Activated CD8-positive, alpha-beta T cell treated with anti-CD3 and anti-CD28 coated beads, Interleukin-2, amount 10 ng/mL, durations not matched to agents 7 days and 5 days (primary cell): ENCODE data around the gene ADCY9. TPM values are rescaled to one million over a fixed set of nuclear protein-coding genes. Genes with fewer than 3 reads are reported as not detected.

Experiments used
- ATAC-seq: fragments of 150-1000 bp; cut with Tn5 transposase; one replicate; pipeline ENCODE4 v1.10.0; 2021; ENCODE audit warnings: moderate library complexity
- CTCF ChIA-PET: fragments of 350-600 bp; sonication (Branson Sonifier 250); formaldehyde crosslinking; loops from one replicate; lab custom pipeline; 2021; ENCODE audit warnings: antibody characterized with exemption; lab: Charles Lee
- POLR2A ChIA-PET: fragments of 350-600 bp; sonication (Branson Sonifier 250); formaldehyde crosslinking; loops from one replicate; lab custom pipeline; 2021; ENCODE audit warnings: antibody characterized with exemption; lab: Charles Lee
- DNase-seq: peaks from one replicate; pipeline ENCODE4 v3.0.0-alpha.2; 2020
- H3K27ac Mint-ChIP-seq: one replicate; pipeline ENCODE4 v1.8.0; 2021; ENCODE audit warnings: mild to moderate bottlenecking, mixed read lengths
- H3K27me3 Mint-ChIP-seq: one replicate; pipeline ENCODE4 v1.8.0; 2021; ENCODE audit warnings: low read depth, mixed read lengths
- H3K36me3 Mint-ChIP-seq: one replicate; pipeline ENCODE4 v1.8.0; 2021; ENCODE audit warnings: low read depth, mixed read lengths
- H3K4me1 Mint-ChIP-seq: one replicate; pipeline ENCODE4 v1.8.0; 2021; ENCODE audit warnings: low read depth, mixed read lengths
- H3K4me3 Mint-ChIP-seq: one replicate; pipeline ENCODE4 v1.8.0; 2021; ENCODE audit warnings: mild to moderate bottlenecking, mixed read lengths
- H3K9me3 Mint-ChIP-seq: one replicate; pipeline ENCODE4 v1.8.0; 2022; ENCODE audit warnings: mixed read lengths; ENCODE audit not compliant: insufficient read depth
- total RNA-seq, 2 experiments: library from RNA; stranded (reverse); gene quantifications; one replicate each; pipeline ENCODE4 v1.2.3, GENCODE V29; 2021

The ADCY9 gene
- total RNA-seq, 2 experiments from 2014 or later = 6.2 to 6.3 TPM

DNA sequence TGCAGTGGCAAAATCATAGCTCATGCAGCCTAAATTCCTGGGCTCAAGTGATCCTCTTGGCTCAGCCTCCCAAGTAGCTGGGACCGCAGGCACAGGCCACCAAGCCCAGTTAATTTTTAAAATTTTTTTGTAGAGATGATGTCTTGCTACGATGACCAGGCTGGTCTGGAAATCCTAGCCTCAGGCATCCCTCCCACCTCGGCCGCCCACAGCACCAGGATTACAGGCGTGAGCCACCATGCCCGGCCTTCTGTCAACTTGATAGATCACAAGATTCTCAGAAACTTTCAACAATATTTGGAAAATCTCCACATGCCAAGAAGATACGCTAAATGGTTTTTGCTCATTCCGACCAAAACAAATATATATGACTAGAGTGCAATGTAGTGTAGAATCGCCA is 111.0 kb downstream of the ADCY9 start:
- no peaks in the 10 kb centered on the region for H3K9me3 Mint-ChIP-seq
- H3K27ac Mint-ChIP-seq = no peak overlapping the region
- H3K4me3 Mint-ChIP-seq = no peak overlapping the region
- DNase-seq (no peak), ATAC-seq (no peak)
- no peaks in the 10 kb centered on the region for H3K36me3 Mint-ChIP-seq
- POLR2A ChIA-PET = no interaction called here
- H3K27me3 Mint-ChIP-seq = no peaks in the 10 kb centered on the region
- CTCF ChIA-PET = interaction anchor here (0.7 kb wide), 1 partner anchor 16 kb away, joined by 3 read pairs; no protein-coding TSS in a partner anchor
- H3K4me1 Mint-ChIP-seq = peaks cover 6% of the 10 kb centered on the region

DNA sequence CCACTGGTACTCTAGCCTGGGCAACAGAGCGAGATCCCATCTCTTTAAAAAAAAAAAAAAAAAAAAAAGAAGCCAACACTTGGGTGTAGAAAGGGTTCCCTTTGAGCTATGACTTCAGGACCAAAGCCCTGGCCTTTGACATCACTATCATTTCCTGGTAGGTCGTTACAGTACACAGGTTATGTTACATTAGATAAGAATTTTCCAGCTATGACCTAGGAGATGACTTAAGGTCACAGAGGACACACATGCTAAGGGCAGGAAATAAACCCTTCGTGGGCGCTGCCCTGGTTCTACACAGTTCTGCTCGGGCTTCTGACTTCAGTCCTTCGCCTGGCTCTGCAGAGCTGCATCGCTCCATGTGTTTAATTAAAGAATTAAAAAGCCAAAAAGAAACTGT is 112.0 kb downstream of the ADCY9 start:
- POLR2A ChIA-PET = no interaction called here
- ATAC-seq (no peak), DNase-seq (no peak)
- CTCF ChIA-PET = interaction anchor here (0.7 to 1.4 kb wide), 2 partner anchors 15 to 249 kb away, joined by 3 to 6 read pairs; no protein-coding TSS in a partner anchor
- no peaks in the 10 kb centered on the region for H3K36me3 Mint-ChIP-seq
- no peak overlapping the region for H3K4me3 Mint-ChIP-seq
- H3K9me3 Mint-ChIP-seq = no peaks in the 10 kb centered on the region
- peaks cover 17% of the 10 kb centered on the region for H3K4me1 Mint-ChIP-seq
- H3K27ac Mint-ChIP-seq = no peak overlapping the region
- H3K27me3 Mint-ChIP-seq = no peaks in the 10 kb centered on the region

GRCh38 chr16:4003576-4003975 is 112.7 kb downstream of the ADCY9 start:
- peaks cover 21% of the 10 kb centered on the region for H3K4me1 Mint-ChIP-seq
- ChIA-PET CTCF (interaction anchor here (1.4 kb wide), 1 partner anchor 250 kb away, joined by 6 read pairs; no protein-coding TSS in a partner anchor), POLR2A (no interaction called here)
- H3K36me3 Mint-ChIP-seq = no peaks in the 10 kb centered on the region
- ATAC-seq (no peak), DNase-seq (no peak)
- no peaks in the 10 kb centered on the region for H3K9me3 Mint-ChIP-seq
- H3K4me3 Mint-ChIP-seq = no peak overlapping the region
- H3K27me3 Mint-ChIP-seq = no peaks in the 10 kb centered on the region
- H3K27ac Mint-ChIP-seq = no peak overlapping the region

- DNase-seq (no peak), ATAC-seq (no peak)
- POLR2A ChIA-PET = no interaction called here
- Mint-ChIP-seq H3K36me3 (no peaks in the 10 kb centered on the region), H3K27me3 (no peaks in the 10 kb centered on the region), H3K4me1 (peaks cover 21% of the 10 kb centered on the region), H3K4me3 (no peak overlapping the region), H3K27ac (no peak overlapping the region), H3K9me3 (no peaks in the 10 kb centered on the region)
- CTCF ChIA-PET = no interaction called here
Observed at GRCh38 chr16:4003166-4003565, 113.1 kb downstream of the ADCY9 start.

DNA sequence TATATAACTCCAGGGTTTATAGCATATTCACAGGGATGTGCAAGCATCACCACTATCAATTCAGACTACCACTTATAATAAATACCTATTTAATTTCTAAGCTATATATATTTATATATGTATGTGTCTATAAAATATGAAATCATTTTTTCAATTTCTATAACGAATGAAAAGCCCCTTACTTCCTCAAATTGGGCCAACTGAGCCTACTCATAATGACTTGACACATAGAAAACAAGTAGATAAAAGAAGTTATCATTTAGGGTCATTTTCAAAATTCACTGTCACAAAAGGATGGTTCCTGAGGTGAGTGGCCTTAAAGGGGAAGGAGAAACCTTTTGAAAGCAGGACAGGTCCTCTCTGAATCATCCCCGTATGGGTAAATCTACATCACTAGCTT is 114.1 kb downstream of the ADCY9 start:
- ChIA-PET CTCF (no interaction called here), POLR2A (no interaction called here)
- Mint-ChIP-seq H3K9me3 (no peaks in the 10 kb centered on the region), H3K27ac (no peak overlapping the region), H3K36me3 (no peaks in the 10 kb centered on the region), H3K4me1 (peaks cover 21% of the 10 kb centered on the region), H3K4me3 (no peak overlapping the region), H3K27me3 (no peaks in the 10 kb centered on the region)
- DNase-seq = no peak
- no peak for ATAC-seq

GRCh38 chr16:3999479-4000325 is 116.5 kb downstream of the ADCY9 start:
- Mint-ChIP-seq H3K4me1 (peaks cover 21% of the 10 kb centered on the region), H3K27me3 (no peaks in the 10 kb centered on the region), H3K27ac (peak overlapping the region; percentile 46), H3K36me3 (no peaks in the 10 kb centered on the region), H3K9me3 (no peaks in the 10 kb centered on the region), H3K4me3 (peak overlapping the region; percentile 21)
- CTCF ChIA-PET = no interaction called here
- peak; percentile 33 for ATAC-seq
- DNase-seq = no peak
- POLR2A ChIA-PET = no interaction called here

DNA sequence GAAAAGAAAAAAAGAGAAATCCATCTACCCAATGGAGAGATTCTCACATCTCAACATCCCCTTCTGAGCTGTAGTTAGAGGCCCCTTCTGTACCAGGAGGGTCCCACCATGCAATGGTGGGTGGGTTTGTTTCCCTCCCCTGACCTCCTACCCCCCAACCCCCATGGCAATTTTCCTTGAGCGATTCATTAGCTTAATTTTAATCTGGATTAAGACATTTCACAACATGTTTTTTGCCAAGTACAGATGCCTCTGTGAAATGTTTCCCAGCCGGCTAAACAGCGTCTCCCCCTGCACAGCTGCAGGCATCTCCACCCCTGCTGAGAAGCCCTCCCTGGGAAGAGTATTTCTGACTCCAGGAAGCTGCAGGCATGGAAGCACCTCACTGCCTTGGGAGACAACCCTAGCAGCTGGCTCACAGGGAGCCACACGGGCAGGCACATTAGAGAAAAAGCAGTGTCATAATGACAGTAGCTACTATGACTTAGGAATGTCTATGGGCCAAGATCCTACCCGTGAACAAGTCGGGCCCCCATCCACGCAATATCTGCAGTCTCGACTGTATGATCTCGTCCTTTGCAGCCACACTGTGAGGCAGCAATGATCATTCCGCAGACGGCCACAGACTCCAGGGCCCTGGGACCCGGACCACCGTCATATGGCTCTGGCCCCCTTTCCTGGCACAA is 117.3 kb downstream of the ADCY9 start:
- no peaks in the 10 kb centered on the region for H3K36me3 Mint-ChIP-seq
- H3K9me3 Mint-ChIP-seq = no peaks in the 10 kb centered on the region
- no peak overlapping the region for H3K27ac Mint-ChIP-seq
- H3K4me1 Mint-ChIP-seq = peaks cover 21% of the 10 kb centered on the region
- CTCF ChIA-PET = interaction anchor here (1.6 kb wide), 1 partner anchor 9 kb away, joined by 6 read pairs; no protein-coding TSS in a partner anchor
- H3K27me3 Mint-ChIP-seq = no peaks in the 10 kb centered on the region
- no peak for ATAC-seq
- no peak for DNase-seq
- POLR2A ChIA-PET = no interaction called here
- H3K4me3 Mint-ChIP-seq = no peak overlapping the region

DNA sequence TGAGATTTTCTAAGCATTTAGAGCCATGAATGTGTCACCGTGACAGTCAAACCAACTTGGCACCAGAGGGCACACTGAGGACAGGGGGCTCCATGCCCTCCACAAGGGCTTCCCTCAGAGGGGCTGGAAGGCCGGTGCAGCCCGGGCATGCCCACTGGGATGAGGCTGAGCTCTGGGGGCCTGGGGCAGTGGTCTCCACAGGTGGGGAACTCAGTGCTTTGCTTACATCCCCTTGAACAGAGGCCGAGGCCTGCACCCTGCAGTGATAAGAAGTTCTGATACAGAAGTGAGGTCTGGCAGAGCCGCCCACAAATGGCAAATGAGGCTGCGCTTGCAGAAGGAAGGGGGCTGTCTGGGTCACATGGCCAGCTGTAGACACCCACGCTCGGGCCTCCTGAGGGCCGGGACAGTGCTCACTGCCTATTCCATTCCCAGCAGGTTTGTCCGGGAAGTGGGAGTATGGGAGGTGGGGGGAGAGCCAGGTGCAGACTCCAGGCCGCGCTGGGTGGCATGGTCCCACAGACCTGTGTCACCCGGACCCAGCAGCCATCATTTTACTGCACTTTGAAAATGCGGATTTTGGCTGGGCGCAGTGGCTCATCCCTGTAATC is 118.9 kb downstream of the ADCY9 start:
- no peak for ATAC-seq
- H3K4me3 Mint-ChIP-seq = no peak overlapping the region
- no peaks in the 10 kb centered on the region for H3K9me3 Mint-ChIP-seq
- DNase-seq = no peak
- ChIA-PET POLR2A (no interaction called here), CTCF (interaction anchor here (0.7 to 1.6 kb wide), 3 partner anchors 11 to 13 kb away, joined by 3 to 6 read pairs (median 3); no protein-coding TSS in a partner anchor)
- no peaks in the 10 kb centered on the region for H3K36me3 Mint-ChIP-seq
- H3K27me3 Mint-ChIP-seq = no peaks in the 10 kb centered on the region
- H3K27ac Mint-ChIP-seq = no peak overlapping the region
- H3K4me1 Mint-ChIP-seq = peaks cover 21% of the 10 kb centered on the region

DNA sequence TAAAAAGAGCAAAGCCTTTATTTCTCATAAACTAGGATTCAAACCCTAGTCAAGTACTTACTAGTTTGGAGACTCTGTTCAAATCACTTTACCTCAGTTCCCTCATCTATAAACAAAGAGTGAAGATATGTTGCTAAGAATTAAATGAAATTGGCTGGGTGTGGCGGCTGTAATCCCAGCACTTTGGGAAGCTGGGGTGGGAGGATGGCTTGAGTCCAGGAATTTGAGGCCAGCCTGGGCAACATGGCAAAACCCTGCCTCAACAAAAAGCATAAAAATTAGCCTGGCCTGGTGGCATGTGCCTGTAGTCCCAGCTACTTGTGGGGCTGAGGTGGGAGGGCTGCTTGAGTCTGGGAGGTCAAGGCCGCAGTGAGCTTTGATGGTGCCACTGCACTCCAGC is 121.2 kb downstream of the ADCY9 start:
- Mint-ChIP-seq H3K36me3 (no peaks in the 10 kb centered on the region), H3K27me3 (no peaks in the 10 kb centered on the region), H3K27ac (no peak overlapping the region), H3K4me1 (peaks cover 12% of the 10 kb centered on the region), H3K9me3 (no peaks in the 10 kb centered on the region), H3K4me3 (no peak overlapping the region)
- POLR2A ChIA-PET = interaction anchor here (0.5 kb wide), 1 partner anchor 11 kb away, joined by 3 read pairs; no protein-coding TSS in a partner anchor
- CTCF ChIA-PET = interaction anchor here (1.3 kb wide), 1 partner anchor 12 kb away, joined by 4 read pairs; no protein-coding TSS in a partner anchor
- no peak for ATAC-seq
- no peak for DNase-seq

DNA sequence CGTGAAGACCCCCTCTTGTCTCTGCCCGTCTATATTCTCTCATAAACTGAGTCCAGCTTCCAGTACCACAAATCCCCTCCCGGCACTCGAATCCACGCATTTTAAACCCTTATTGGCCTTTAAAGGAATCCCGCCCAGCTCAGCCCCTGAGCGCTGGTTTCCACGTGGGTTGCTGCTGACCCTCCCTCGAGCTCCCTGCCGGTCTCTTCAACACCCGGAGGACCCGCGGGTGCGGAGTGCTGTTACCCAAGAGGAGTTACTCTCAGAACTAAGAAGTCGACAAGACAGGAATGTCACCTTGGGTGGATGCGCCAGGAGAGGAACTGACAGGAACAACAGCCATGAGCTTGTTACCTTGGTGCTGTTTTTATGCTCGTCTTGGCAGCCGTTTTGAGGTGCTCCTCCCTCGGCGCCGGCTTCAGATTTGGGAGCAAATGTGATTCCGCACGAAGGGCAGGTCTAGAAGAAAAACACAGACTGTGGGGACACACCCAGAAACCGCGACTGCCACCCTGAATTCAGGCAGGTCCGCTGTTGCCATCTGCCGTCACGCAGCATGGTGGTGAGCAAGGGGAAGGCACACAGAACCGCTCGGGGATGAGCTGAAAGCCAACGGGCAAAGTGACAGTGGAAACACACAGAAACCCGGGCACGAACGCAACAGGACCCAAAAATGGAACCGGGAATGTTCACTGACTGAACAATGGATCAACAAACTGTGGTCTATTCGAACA is 123.0 kb downstream of the ADCY9 start:
- H3K4me1 Mint-ChIP-seq = no peaks in the 10 kb centered on the region
- H3K36me3 Mint-ChIP-seq = no peaks in the 10 kb centered on the region
- ATAC-seq (no peak), DNase-seq (no peak)
- ChIA-PET CTCF (interaction anchor here (0.7 kb wide), 1 partner anchor 261 kb away, joined by 4 read pairs; no protein-coding TSS in a partner anchor), POLR2A (no interaction called here)
- H3K9me3 Mint-ChIP-seq = no peaks in the 10 kb centered on the region
- H3K4me3 Mint-ChIP-seq = no peak overlapping the region
- no peaks in the 10 kb centered on the region for H3K27me3 Mint-ChIP-seq
- no peak overlapping the region for H3K27ac Mint-ChIP-seq

DNA sequence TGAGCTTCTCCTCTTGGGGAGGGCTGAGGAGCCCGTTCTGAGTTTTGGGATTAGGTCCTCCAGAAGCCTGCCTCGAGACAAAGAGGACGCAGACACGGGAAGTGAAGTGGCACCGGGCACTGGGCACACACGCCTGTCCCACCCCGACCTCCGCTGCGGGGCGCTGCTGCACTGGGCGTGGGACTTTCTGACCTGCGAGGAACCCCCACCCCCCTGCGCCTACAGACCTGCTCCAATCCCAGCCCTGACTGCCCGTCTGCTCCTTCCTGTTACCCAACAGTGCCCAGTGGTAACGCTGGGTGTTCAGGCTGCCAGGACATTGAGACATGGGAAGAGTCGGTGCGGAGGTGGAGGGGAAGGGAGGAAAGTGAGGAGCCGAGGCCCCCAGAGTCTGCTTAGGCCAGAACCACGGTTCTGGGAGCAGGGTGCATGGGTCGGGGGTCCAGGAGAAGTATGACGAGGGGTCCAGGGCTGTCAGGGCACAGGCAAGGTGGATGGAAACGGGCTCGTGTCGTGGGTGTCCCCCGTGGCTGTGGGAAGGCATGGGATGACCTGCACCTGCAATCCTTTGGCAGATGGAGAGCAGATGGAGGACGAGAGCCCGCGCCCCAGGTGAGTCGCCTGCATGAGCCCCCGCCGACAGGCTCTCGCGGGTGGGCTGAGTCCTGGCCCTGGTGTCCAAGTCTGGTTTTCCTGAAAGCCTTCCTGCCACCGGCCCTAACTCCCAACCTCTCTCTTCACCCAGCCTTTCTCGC is 123.8 kb downstream of the ADCY9 start:
- ATAC-seq (no peak), DNase-seq (no peak)
- CTCF ChIA-PET = no interaction called here
- Mint-ChIP-seq H3K4me1 (no peaks in the 10 kb centered on the region), H3K9me3 (no peaks in the 10 kb centered on the region), H3K4me3 (no peak overlapping the region), H3K27ac (no peak overlapping the region), H3K27me3 (no peaks in the 10 kb centered on the region), H3K36me3 (no peaks in the 10 kb centered on the region)
- POLR2A ChIA-PET = no interaction called here
